OCI-LY3 (cell line): Measurements from ENCODE around the gene FAM53B.

ENCODE experiments used
- CTCF ChIP-seq: fragments of 200-600, 300-600 bp; sonication (generic); IDR thresholded peaks from 2 replicates; pipeline ENCODE4 v1.5.1; 2014; ENCODE audit warnings: antibody characterized with exemption, low read length, low read depth
- EZH2phosphoT487 ChIP-seq: fragments of 200-600 bp; shearing (Covaris generic); IDR thresholded peaks from 2 replicates; pipeline ENCODE4 v1.6.1; 2018; ENCODE audit warnings: antibody characterized with exemption, mixed run types, low read depth

GRCh38 chr10:124588736-124589490 is 155.3 kb downstream of the FAM53B start:
- TF ChIP-seq CTCF (no peak), EZH2phosphoT487 (no peak)
